GM21381 (cell line): ENCODE results near the gene KAT8.
A peak's percentile ranks its signal among the peaks of the same experiment; 100 is the strongest.

ENCODE experiments used
- ATAC-seq: cut with Tn5 transposase; IDR thresholded peaks from one replicate; pipeline ENCODE4 v1.9.1; 2021; ENCODE audit warnings: mild to moderate bottlenecking, moderate library complexity; ENCODE audit not compliant: unreplicated experiment

The KAT8 gene

GRCh38 chr16:31117384-31118222 is at the start of gene KAT8:
TSS of gene KAT8 (plus strand) at chr16:31117664. CDS start at chr16:31117682, 18 bp downstream.
- ATAC-seq: peak; percentile 86

- ATAC-seq: no peak
These were observed 45.6 kb upstream of the KAT8 start for GRCh38 chr16:31071861-31072260.

- peak; percentile 3 for ATAC-seq
These were observed 44.8 kb upstream of the KAT8 start for GRCh38 chr16:31072540-31073141.

- ATAC-seq: peak; percentile 53
These were observed 44.1 kb upstream of the KAT8 start for GRCh38 chr16:31073142-31073969.

- peak; percentile 60 for ATAC-seq
These were observed 43.3 kb upstream of the KAT8 start, which contains the start of the genes ZNF646 and ZNF668 for GRCh38 chr16:31073970-31074813. TSS of gene ZNF646 (plus strand) at chr16:31074422. CDS start at chr16:31076325, 1,903 bp downstream. TSS of gene ZNF668 (minus strand) at chr16:31074240. CDS start at chr16:31064459, 9,781 bp downstream.

- no peak for ATAC-seq
These were observed 42.7 kb upstream of the KAT8 start for GRCh38 chr16:31074814-31075183.

- ATAC-seq: no peak
These were observed 41.1 kb upstream of the KAT8 start for GRCh38 chr16:31076319-31076718.

GRCh38 chr16:31077024-31077423 is 40.4 kb upstream of the KAT8 start:
- ATAC-seq: no peak

GRCh38 chr16:31077592-31078396 is 39.7 kb upstream of the KAT8 start:
- ATAC-seq: no peak

- no peak for ATAC-seq
These were observed 38.7 kb upstream of the KAT8 start for GRCh38 chr16:31078597-31079341.

GRCh38 chr16:31079342-31079944 is 38.0 kb upstream of the KAT8 start:
- ATAC-seq: no peak

- no peak for ATAC-seq
These were observed 37.3 kb upstream of the KAT8 start for GRCh38 chr16:31080035-31080629.

GRCh38 chr16:31080756-31081419 is 36.6 kb upstream of the KAT8 start:
- no peak for ATAC-seq

GRCh38 chr16:31081428-31082351 is 35.8 kb upstream of the KAT8 start:
- no peak for ATAC-seq

- no peak for ATAC-seq
These were observed 35.0 kb upstream of the KAT8 start for GRCh38 chr16:31082368-31083045.

- ATAC-seq: no peak
These were observed 34.4 kb upstream of the KAT8 start for GRCh38 chr16:31083081-31083480.
